Breast epithelium (tissue), 3 donors: ENCODE data around the gene TEX19.

ENCODE experiments used
- CTCF ChIP-seq, 3 donors: fragments of 450-650 bp; IDR thresholded peaks; one replicate each; pipeline ENCODE4 v1.5.1; 2016 to 2017; ENCODE audit warnings: antibody characterized with exemption in 3 of 3, mild to moderate bottlenecking in 3 of 3, moderate library complexity in 3 of 3
- POLR2A ChIP-seq: fragments of 450-650 bp; IDR thresholded peaks from one replicate; pipeline ENCODE4 v1.6.1; 2016; ENCODE audit warnings: antibody characterized with exemption, mild to moderate bottlenecking, moderate library complexity

DNA sequence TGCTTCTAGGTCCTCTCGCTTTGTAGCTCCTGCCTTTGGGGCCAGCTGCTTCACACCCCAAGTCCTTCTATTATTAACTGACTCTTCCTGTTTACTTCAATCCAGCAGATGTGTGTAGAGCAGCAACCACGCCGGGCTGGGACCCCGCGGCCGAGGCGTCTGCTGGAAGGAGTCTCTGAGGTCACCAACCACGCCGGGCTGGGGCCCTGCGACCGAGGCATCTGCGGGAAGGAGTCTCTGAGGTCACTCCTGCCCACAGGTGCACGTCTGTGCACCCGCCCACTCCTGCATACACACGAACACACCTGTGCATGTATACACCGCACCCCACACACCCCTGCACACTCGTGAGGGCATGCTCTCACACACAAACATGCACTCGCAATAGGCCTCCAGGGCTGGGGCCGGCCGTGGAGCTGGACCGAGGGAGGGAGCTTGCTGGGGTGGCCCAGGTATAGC lies 7.8 kb upstream of the TEX19 start:
- TF ChIP-seq CTCF (IDR thresholded peaks at IDR 0.05) (no peak), POLR2A (no peak)
